GM12875 (cell line): Measurements from ENCODE around the gene CMIP.

Experiments
- H3K4me3 ChIP-seq: one replicate; pipeline ENCODE4 v1.5.1; 2011; ENCODE audit warnings: low read depth, low read length, control low read depth
- CTCF ChIP-seq: IDR thresholded peaks from 2 replicates; pipeline ENCODE4 v1.5.1; 2011; ENCODE audit warnings: low read depth, mild to moderate bottlenecking, control low read depth, inconsistent platforms, low read length, moderate library complexity, borderline replicate concordance; ENCODE audit not compliant: insufficient read depth

The CMIP gene

GRCh38 chr16:81473969-81474959, 29.7 kb downstream of the CMIP start:
- no peak overlapping the region for H3K4me3 ChIP-seq

DNA sequence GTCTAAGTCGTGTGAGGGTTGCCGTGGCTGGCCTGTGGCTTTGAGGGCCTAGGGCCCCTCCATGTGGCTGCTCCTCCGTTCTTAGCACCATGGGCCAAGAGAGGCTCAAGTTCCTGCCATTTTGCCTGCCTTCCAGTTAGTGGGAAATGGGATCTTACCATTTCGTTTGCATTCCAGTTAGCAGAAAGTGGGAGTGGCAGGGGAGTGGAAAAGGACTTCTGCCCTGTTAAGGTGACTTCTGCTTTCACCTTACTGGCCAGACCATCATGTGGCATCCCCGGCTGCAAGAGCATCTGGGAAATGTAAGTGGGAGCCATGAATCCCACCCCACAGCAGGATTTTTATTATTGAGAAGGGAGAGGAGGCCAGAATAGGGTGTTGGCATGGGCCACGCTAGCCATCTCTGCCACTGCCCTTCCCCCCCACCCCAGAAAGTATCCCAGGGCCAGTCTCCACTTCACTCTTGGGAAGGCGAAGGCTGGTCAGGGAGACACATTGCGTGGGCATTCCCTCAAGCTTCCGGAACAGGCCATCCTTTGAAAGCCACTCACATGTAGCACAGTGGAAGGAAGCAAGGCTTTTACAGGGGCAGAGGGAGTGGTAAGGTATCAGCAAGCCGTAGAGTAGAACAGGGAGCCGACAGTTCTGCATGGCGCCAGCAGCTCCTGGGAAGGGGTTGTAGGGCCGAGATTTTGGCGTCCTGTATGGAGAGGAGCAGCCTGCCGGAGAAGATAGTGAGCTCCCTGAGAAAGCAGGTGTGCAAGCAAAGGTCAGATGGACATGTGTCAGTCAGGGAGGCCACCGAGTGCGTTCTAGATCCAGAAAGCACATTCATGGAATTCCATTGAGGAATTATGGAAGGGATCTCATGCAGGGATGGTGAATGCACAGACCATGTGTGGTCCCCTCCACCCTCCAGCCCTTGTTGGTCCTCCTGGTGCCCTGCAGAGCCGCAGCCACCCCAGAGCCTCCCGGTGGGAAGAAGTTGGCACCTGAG, 33.4 kb downstream of the CMIP start:
- peak overlapping the region; percentile 12 for H3K4me3 ChIP-seq
- TF ChIP-seq CTCF = no peak

More at GRCh38 chr16:81473969-81474959, 29.7 kb downstream of the CMIP start:
- no peak for TF ChIP-seq CTCF

- H3K4me3 ChIP-seq = peak overlapping the region; percentile 12
- no peak for TF ChIP-seq CTCF
Measured at GRCh38 chr16:81478876-81479511, 34.4 kb downstream of the CMIP start.

- H3K4me3 ChIP-seq = no peak overlapping the region
- TF ChIP-seq CTCF = no peak
Measured at GRCh38 chr16:81480606-81481206, 36.1 kb downstream of the CMIP start.

- H3K4me3 ChIP-seq = no peak overlapping the region
- TF ChIP-seq CTCF = 0 out of 2 replicates have a peak, but pooled peaks have one; percentile 3
Measured at GRCh38 chr16:81481207-81481821, 36.7 kb downstream of the CMIP start.
